HCT116 (cell line): ENCODE data around the gene ITGA11. TPM values are rescaled to one million over a fixed set of nuclear protein-coding genes. Genes with fewer than 3 reads are reported as not detected.

Experiments used
- ATAC-seq: fragments of 200-7000 bp; cut with Tn5 transposase; 2 replicates; pipeline ENCODE4 v1.9.1; 2020; ENCODE audit warnings: mild to moderate bottlenecking, moderate library complexity
- BruUV-seq: library from RNA; stranded (reverse); fragments of 400-500 nt; replicated peaks from 2 replicates; lab custom pipeline; 2021; lab: Mats Ljungman, UMichigan
- CTCF ChIA-PET: fragments of 300-600 bp; sonication (Branson Sonifier 250); formaldehyde crosslinking; loops from one replicate; lab custom pipeline; 2021; ENCODE audit warnings: antibody characterized with exemption; lab: Charles Lee
- POLR2A ChIA-PET: fragments of 300-600, 350-600 bp; sonication (Branson Sonifier 250); formaldehyde crosslinking; loops from one replicate; lab custom pipeline; 2021; ENCODE audit warnings: antibody characterized with exemption; lab: Charles Lee
- RAD21 ChIA-PET, 2 experiments: fragments of 300-600 bp; sonication (Branson Sonifier 250); formaldehyde crosslinking; loops; one replicate each; lab custom pipeline; 2023; ENCODE audit warnings: low total read pairs in 2 of 2; ENCODE audit not compliant: uncharacterized antibody in 2 of 2, unreplicated experiment in 2 of 2, low non-redundant PET in 1 of 2; lab: Charles Lee
- DNase-seq: peaks from one replicate; pipeline ENCODE4 v3.0.0-alpha.2; 2010; ENCODE audit warnings: low read depth, low spot score
- H2AFZ ChIP-seq: fragments of 200-600 bp; shearing (Covaris generic), sonication (generic); 2 replicates; pipeline ENCODE4 v1.6.1; 2017; ENCODE audit warnings: low read depth, mixed run types, mixed read lengths, antibody characterized with exemption, low read length; ENCODE audit not compliant: poor library complexity, severe bottlenecking
- H3K27ac ChIP-seq: 2 replicates; pipeline ENCODE4 v1.5.1; 2012; ENCODE audit warnings: low read depth, low read length
- H3K27me3 ChIP-seq: fragments of 200-600 bp; sonication (generic); 2 replicates; pipeline ENCODE4 v1.6.1; 2016; ENCODE audit warnings: mixed run types, low read length, mixed read lengths; ENCODE audit not compliant: insufficient read depth
- H3K36me3 ChIP-seq, 2 experiments: fragments of 200-500 bp in 1 of 2; fragments of 200-600 bp in 1 of 2; sonication (Bioruptor generic) in 1 of 2; sonication (generic) in 1 of 2; 2 replicates each; pipeline versions ENCODE4 v1.5.1 to v1.6.1; 2014 to 2016; ENCODE audit warnings: low read length in 2 of 2, inconsistent platforms in 1 of 2, mixed read lengths in 1 of 2, mixed run types in 1 of 2; ENCODE audit not compliant: insufficient read depth in 2 of 2, control insufficient read depth in 1 of 2
- H3K4me1 ChIP-seq, 2 experiments: fragments of 200-600 bp in 1 of 2; sonication (generic) in 1 of 2; 2 replicates each; pipeline versions ENCODE4 v1.5.1 to v1.6.1; 2012 to 2017; ENCODE audit warnings: low read length in 2 of 2, inconsistent platforms in 1 of 2, mild to moderate bottlenecking in 1 of 2, mixed read lengths in 1 of 2, mixed run types in 1 of 2, moderate library complexity in 1 of 2; ENCODE audit not compliant: insufficient read depth in 2 of 2, control insufficient read depth in 1 of 2
- H3K4me2 ChIP-seq: fragments of 200-600 bp; sonication (generic); 2 replicates; pipeline ENCODE4 v1.6.1; 2017; ENCODE audit warnings: mixed run types, low read length, mixed read lengths
- H3K4me3 ChIP-seq, 2 experiments: fragments of 200-600 bp in 1 of 2; sonication (generic) in 1 of 2; replicated peaks in 1 of 2; 2 replicates each; pipeline ENCODE4 v1.5.1; 2011 to 2016; ENCODE audit warnings: low read length in 2 of 2, control low read depth in 1 of 2, low read depth in 1 of 2, mild to moderate bottlenecking in 1 of 2, mixed read lengths in 1 of 2, mixed run types in 1 of 2
- H3K79me2 ChIP-seq: fragments of 200-600 bp; sonication (generic); 2 replicates; pipeline ENCODE4 v1.6.1; 2017; ENCODE audit warnings: mild to moderate bottlenecking, mixed run types, low read length, moderate library complexity, mixed read lengths; ENCODE audit not compliant: insufficient read depth
- H3K9ac ChIP-seq: fragments of 200-600 bp; sonication (generic); 2 replicates; pipeline ENCODE4 v1.6.1; 2016; ENCODE audit warnings: low read length, mixed read lengths
- H3K9me2 ChIP-seq: fragments of 200-600 bp; sonication (generic), shearing (Covaris generic); 2 replicates; pipeline ENCODE4 v1.6.1; 2017; ENCODE audit warnings: mixed run types, mild to moderate bottlenecking, moderate library complexity; ENCODE audit not compliant: insufficient read depth
- H3K9me3 ChIP-seq, 2 experiments: fragments of 200-500 bp in 1 of 2; fragments of 200-600 bp in 1 of 2; sonication (Bioruptor generic) in 1 of 2; sonication (generic) in 1 of 2; 2 replicates each; pipeline ENCODE4 v1.6.1; 2014 to 2017; ENCODE audit warnings: low read length in 2 of 2, mixed read lengths in 2 of 2, inconsistent platforms in 1 of 2, low read depth in 1 of 2, mild to moderate bottlenecking in 1 of 2, mixed run types in 1 of 2, moderate library complexity in 1 of 2; ENCODE audit not compliant: control insufficient read depth in 1 of 2, insufficient read depth in 1 of 2
- H4K20me1 ChIP-seq: fragments of 200-600 bp; sonication (generic), shearing (Covaris generic); 2 replicates; pipeline ENCODE4 v1.6.1; 2017; ENCODE audit warnings: mixed run types, mild to moderate bottlenecking, moderate library complexity; ENCODE audit not compliant: insufficient read depth
- ELF1 ChIP-seq: IDR thresholded peaks from 2 replicates; pipeline ENCODE4 v1.6.1; 2012; ENCODE audit warnings: low read depth, borderline replicate concordance
- EZH2 ChIP-seq: fragments of 200-600 bp; sonication (generic); IDR thresholded peaks from 2 replicates; pipeline ENCODE4 v1.6.1; 2017; ENCODE audit warnings: antibody characterized with exemption, mixed run types
- FOSL1 ChIP-seq: IDR thresholded peaks from 2 replicates; pipeline ENCODE4 v1.6.1; 2012; ENCODE audit warnings: low read depth
- POLR2AphosphoS5 ChIP-seq: IDR thresholded peaks from 2 replicates; pipeline ENCODE4 v1.6.1; 2011; ENCODE audit warnings: mild to moderate bottlenecking, low read depth, low read length, moderate library complexity
- SIN3A ChIP-seq: IDR thresholded peaks from 2 replicates; pipeline ENCODE4 v1.6.1; 2012; ENCODE audit warnings: low read depth
- SP1 ChIP-seq: IDR thresholded peaks from 2 replicates; pipeline ENCODE4 v1.6.1; 2012; ENCODE audit warnings: low read depth
- TCF7L2 ChIP-seq: IDR thresholded peaks from 2 replicates; pipeline ENCODE4 v1.7.0; 2011; ENCODE audit warnings: borderline replicate concordance, inconsistent platforms; ENCODE audit not compliant: insufficient read depth, insufficient read length; ENCODE audit errors: extremely low read depth
- YY1 ChIP-seq: IDR thresholded peaks from 2 replicates; pipeline ENCODE4 v1.6.1; 2011; ENCODE audit warnings: low read length, low read depth, moderate library complexity, mild to moderate bottlenecking; ENCODE audit not compliant: insufficient replicate concordance; ENCODE audit errors: extremely low read depth
- ZFX ChIP-seq: fragments of 450-650 bp; IDR thresholded peaks from 2 replicates; pipeline ENCODE4 v1.6.1; 2017
- ZNF274 ChIP-seq: fragments of 200-500 bp; sonication (Bioruptor generic); IDR thresholded peaks from 2 replicates; pipeline ENCODE4 v1.6.1; 2014; ENCODE audit warnings: mild to moderate bottlenecking, low read depth, low read length, inconsistent platforms
- intact Hi-C: fragments of 100-400 bp; cut with micrococcal nuclease; formaldehyde crosslinking; loops from 2 replicates; pipeline ENCODE4 v1.10.0; 2022
- total RNA-seq: library from RNA; stranded (reverse); gene quantifications from one replicate; pipeline ENCODE4 v1.2.1, GENCODE V29; 2021; ENCODE audit not compliant: unreplicated experiment
- TF ChIP-seq, protein P1 (sequence below), 3 experiments: fragments of 200-600 bp in 1 of 3; sonication (generic) in 1 of 3; IDR thresholded peaks in 2 of 3; conservative IDR thresholded peaks in 1 of 3; 2 replicates each; pipeline ENCODE4 v1.5.1; 2012 to 2017; ENCODE audit warnings: low read depth in 2 of 3, low read length in 2 of 3, antibody characterized with exemption in 1 of 3, borderline replicate concordance in 1 of 3, control low read depth in 1 of 3, mild to moderate bottlenecking in 1 of 3, mixed read lengths in 1 of 3, mixed run types in 1 of 3, moderate library complexity in 1 of 3; ENCODE audit not compliant: insufficient read depth in 1 of 3
- TF ChIP-seq, protein P2 (sequence below): IDR thresholded peaks from 2 replicates; pipeline ENCODE4 v1.6.1; 2011; ENCODE audit warnings: mild to moderate bottlenecking, low read length, moderate library complexity; ENCODE audit not compliant: insufficient replicate concordance; ENCODE audit errors: extremely low read depth
- TF ChIP-seq, protein P3 (sequence below): IDR thresholded peaks from 2 replicates; pipeline ENCODE4 v1.6.1; 2012; ENCODE audit warnings: low read depth
- TF ChIP-seq, protein P4 (sequence below): IDR thresholded peaks from 2 replicates; pipeline ENCODE4 v1.6.1; 2012

Gene ITGA11
- total RNA-seq, 1 experiment from 2014 or later = not detected

DNA sequence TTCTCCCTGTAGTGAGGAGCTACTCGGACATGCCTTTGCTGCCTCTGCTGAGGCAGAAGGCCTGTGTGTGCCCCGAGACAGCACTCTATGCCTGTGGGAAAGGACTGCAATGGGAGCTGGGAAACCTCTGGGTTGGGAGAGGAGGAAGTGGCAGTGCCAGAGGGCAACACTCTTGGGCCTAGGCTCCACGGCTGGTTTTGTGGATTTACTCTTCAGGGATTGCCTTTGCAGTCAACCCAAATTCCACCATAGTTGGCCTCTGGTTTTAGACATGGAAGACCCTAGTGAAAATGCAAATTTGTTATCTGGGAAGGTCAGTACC lies 46.8 kb downstream of the ITGA11 start (continued):
- TF ChIP-seq ZNF274 (no peak), YY1 (no peak)

DNA sequence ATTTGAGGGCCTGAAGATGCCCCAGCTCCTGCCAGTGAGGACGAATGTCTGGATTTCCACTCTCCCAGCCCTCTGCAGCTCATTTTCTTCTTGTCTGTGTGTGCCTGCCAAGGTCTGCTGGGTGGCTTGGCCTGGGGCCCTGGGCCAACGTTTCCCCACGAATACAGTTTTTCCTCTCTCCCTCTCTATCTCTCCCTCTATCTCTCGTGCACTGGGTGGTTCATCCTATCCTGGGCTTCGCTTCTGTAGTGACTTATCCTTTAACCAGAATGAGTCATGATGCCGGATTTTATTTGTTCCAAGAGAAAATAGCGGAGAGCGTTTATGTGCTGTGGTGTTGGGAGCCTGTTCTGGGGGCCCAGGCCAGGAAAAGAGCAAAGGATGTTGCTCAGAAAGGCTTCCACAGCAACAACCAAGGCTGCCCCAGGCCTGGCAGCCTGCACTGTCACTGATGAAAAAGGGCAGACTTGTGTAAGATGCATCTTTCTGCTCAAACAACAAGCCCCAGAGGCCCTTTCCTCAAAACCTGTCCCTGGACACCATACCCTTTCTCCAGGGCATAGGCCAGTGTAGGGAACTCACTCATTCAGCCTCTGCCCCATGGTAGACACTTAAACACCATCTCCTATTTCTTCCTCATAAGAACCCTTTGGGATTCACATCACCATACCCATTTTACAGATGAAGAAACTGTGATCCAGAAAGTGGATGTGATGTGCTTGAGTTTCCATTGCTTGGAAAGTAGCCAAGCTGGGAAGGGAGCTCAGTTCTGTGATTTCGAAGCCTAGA lies 47.3 kb downstream of the ITGA11 start:
- CTCF ChIA-PET = no interaction called here
- ATAC-seq = no peak
- H3K79me2 ChIP-seq = no peaks in the 10 kb centered on the region
- TF ChIP-seq ELF1 (no peak), ZFX (no peak), ZNF274 (no peak), TCF7L2 (no peak), SIN3A (no peak), EZH2 (no peak), YY1 (no peak), SP1 (no peak), POLR2AphosphoS5 (no peak), FOSL1 (no peak)
- TF ChIP-seq, protein P1, sequence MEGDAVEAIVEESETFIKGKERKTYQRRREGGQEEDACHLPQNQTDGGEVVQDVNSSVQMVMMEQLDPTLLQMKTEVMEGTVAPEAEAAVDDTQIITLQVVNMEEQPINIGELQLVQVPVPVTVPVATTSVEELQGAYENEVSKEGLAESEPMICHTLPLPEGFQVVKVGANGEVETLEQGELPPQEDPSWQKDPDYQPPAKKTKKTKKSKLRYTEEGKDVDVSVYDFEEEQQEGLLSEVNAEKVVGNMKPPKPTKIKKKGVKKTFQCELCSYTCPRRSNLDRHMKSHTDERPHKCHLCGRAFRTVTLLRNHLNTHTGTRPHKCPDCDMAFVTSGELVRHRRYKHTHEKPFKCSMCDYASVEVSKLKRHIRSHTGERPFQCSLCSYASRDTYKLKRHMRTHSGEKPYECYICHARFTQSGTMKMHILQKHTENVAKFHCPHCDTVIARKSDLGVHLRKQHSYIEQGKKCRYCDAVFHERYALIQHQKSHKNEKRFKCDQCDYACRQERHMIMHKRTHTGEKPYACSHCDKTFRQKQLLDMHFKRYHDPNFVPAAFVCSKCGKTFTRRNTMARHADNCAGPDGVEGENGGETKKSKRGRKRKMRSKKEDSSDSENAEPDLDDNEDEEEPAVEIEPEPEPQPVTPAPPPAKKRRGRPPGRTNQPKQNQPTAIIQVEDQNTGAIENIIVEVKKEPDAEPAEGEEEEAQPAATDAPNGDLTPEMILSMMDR (IDR thresholded peaks at IDR 0.05 in 2 of 3, conservative IDR thresholded peaks at IDR 0.05 in 1 of 3; ENCODE audit: borderline replicate concordance in 1 of 3, insufficient read depth in 1 of 3, low read depth in 2 of 3, low read length in 2 of 3) = no peak
- TF ChIP-seq, protein P2, sequence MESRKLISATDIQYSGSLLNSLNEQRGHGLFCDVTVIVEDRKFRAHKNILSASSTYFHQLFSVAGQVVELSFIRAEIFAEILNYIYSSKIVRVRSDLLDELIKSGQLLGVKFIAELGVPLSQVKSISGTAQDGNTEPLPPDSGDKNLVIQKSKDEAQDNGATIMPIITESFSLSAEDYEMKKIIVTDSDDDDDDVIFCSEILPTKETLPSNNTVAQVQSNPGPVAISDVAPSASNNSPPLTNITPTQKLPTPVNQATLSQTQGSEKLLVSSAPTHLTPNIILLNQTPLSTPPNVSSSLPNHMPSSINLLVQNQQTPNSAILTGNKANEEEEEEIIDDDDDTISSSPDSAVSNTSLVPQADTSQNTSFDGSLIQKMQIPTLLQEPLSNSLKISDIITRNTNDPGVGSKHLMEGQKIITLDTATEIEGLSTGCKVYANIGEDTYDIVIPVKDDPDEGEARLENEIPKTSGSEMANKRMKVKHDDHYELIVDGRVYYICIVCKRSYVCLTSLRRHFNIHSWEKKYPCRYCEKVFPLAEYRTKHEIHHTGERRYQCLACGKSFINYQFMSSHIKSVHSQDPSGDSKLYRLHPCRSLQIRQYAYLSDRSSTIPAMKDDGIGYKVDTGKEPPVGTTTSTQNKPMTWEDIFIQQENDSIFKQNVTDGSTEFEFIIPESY = no peak
- TF ChIP-seq, protein P3, sequence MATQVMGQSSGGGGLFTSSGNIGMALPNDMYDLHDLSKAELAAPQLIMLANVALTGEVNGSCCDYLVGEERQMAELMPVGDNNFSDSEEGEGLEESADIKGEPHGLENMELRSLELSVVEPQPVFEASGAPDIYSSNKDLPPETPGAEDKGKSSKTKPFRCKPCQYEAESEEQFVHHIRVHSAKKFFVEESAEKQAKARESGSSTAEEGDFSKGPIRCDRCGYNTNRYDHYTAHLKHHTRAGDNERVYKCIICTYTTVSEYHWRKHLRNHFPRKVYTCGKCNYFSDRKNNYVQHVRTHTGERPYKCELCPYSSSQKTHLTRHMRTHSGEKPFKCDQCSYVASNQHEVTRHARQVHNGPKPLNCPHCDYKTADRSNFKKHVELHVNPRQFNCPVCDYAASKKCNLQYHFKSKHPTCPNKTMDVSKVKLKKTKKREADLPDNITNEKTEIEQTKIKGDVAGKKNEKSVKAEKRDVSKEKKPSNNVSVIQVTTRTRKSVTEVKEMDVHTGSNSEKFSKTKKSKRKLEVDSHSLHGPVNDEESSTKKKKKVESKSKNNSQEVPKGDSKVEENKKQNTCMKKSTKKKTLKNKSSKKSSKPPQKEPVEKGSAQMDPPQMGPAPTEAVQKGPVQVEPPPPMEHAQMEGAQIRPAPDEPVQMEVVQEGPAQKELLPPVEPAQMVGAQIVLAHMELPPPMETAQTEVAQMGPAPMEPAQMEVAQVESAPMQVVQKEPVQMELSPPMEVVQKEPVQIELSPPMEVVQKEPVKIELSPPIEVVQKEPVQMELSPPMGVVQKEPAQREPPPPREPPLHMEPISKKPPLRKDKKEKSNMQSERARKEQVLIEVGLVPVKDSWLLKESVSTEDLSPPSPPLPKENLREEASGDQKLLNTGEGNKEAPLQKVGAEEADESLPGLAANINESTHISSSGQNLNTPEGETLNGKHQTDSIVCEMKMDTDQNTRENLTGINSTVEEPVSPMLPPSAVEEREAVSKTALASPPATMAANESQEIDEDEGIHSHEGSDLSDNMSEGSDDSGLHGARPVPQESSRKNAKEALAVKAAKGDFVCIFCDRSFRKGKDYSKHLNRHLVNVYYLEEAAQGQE = no peak
- TF ChIP-seq, protein P4, sequence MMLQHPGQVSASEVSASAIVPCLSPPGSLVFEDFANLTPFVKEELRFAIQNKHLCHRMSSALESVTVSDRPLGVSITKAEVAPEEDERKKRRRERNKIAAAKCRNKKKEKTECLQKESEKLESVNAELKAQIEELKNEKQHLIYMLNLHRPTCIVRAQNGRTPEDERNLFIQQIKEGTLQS = no peak
- TF ChIP-seq, all 23 proteins: peak for 0
- Histone ChIP-seq H3K9ac (no peak overlapping the region), H4K20me1 (no peaks in the 10 kb centered on the region), H3K4me3 (no peak overlapping the region), H3K36me3 (no peaks in the 10 kb centered on the region), H3K4me2 (no peak overlapping the region; the same call in 1 of the 2 replicates), H3K4me1 (no peaks in the 10 kb centered on the region; a peak in 1 of 4 replicates), H3K27ac (no peak overlapping the region), H3K27me3 (peaks cover 12% of the 10 kb centered on the region), H3K9me3 (no peaks in the 10 kb centered on the region; a peak in 1 of 4 replicates), H3K9me2 (no peaks in the 10 kb centered on the region), H2AFZ (no peak overlapping the region)
- POLR2A ChIA-PET = no interaction called here
- RAD21 ChIA-PET = interaction anchor here in 1 of 2 experiments (0.7 kb wide), 1 partner anchor 1229 kb away, joined by 3 read pairs; no protein-coding TSS in a partner anchor
- intact Hi-C loops = no loop called here
- DNase-seq = no peak
- no TSS peak for BruUV-seq
